Frontal cortex (tissue), 4 donors: Measurements from ENCODE around the gene RNF6. TPM values are rescaled to one million over a fixed set of nuclear protein-coding genes. Genes with fewer than 3 reads are reported as not detected.
"Not testable (repeated sequence)": the region's sequence is repeated elsewhere in the genome, so short reads cannot be mapped to it uniquely, and the experiment has no call there.

Experiments used
- DNase-seq, 2 donors: peaks; one replicate each; pipeline ENCODE4 v3.0.0; 2012; ENCODE audit warnings: low spot score in 2 of 2
- FAIRE-seq: peaks from 2 replicates; lab custom pipeline; 2012; peaks lifted over from hg19 to GRCh38; lab: Jason Lieb, UNC
- total RNA-seq: library from RNA; depleted of rRNA; stranded (reverse); fragments of >200 nt; gene quantifications from one replicate; pipeline ENCODE4 v1.2.3, GENCODE V29; 2014
- donor health status: control.
- donor health status: control.
- donor health status: control.

RNF6 gene
- 22.8 TPM for total RNA-seq

GRCh38 chr13:26221721-26222519, at the start of gene RNF6:
Gene RNF6, minus strand, starts transcription at chr13:26222314. Its CDS starts 2,665 bp downstream, at chr13:26219649.
- FAIRE-seq: no peak
- DNase-seq: peak; percentile 87 to 94

GRCh38 chr13:26270707-26271106, 48.6 kb upstream of the RNF6 start:
- DNase-seq (no peak), FAIRE-seq (no peak)

- no peak for DNase-seq
- no peak for FAIRE-seq
These were observed 44.2 kb upstream of the RNF6 start for GRCh38 chr13:26266311-26266710.

DNA sequence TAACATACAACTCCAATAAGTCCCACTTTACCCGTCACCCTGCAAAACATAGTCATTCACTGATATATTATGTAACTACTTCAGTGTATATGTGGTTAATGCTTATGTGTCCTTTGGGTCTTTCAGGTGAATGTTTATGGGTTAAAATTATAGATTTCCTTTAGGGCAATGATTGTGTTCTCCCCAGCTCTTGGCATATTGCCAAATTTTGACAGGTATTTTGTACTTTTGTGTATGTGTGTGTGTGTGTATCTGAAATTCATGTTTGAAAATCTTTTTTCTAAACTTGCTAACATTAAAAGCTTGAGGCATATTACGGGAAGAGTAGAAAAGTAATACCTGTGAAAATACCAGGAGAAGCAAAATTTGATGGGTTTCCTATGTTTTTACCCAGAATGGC, 40.0 kb upstream of the RNF6 start:
- FAIRE-seq: no peak

DNA sequence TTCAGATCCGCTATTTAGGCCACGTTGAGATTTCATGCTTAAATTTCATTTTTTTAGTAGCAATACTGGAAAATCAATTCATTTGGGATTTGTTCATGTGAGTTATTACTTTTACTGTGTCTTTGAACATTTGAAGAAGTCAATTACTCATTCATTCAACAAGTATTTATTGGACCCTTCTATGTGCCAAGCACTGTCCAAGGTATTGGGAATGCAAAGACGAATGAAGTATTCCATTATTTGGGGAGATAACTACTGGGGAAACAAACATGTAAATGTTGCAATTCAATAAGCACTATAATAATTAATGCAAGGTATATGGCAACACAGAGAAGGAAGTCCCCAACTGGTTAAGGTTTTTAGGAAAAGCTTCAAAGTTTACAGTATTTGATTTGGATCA, 37.5 kb upstream of the RNF6 start:
- FAIRE-seq (no peak), DNase-seq (no peak)

More for the DNA sequence above, 40.0 kb upstream of the RNF6 start:
- DNase-seq: no peak

GRCh38 chr13:26257049-26257448, 34.9 kb upstream of the RNF6 start:
- no peak for FAIRE-seq
- DNase-seq: no peak

DNA sequence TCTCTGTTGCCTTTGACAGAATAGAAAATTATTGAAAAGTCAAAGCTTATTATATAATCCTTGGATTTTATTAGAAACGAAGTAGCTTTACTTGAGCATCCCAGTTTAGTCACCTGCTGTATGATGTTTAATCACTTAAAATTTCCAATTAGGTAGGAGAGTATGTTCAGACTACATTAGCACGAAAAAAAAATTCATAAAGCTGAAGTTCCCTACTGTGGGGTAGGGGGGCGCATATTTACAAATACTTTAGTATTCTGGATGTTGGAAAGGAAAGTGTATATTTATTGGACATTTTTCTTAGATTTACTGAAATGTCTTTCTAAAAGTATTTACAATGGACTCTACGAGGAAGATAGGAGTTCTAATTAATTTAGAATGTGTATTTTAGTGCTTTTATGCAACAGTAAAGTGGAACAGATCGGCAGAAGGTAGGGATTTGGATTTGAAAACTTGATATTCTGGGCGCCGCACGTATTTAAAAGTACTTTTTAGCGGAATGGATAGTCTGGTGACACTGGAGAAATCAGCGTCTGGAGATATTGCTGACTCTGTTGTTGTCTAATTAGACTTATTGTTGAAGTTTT, 33.7 kb upstream of the RNF6 start:
- no peak for DNase-seq
- FAIRE-seq: no peak

DNA sequence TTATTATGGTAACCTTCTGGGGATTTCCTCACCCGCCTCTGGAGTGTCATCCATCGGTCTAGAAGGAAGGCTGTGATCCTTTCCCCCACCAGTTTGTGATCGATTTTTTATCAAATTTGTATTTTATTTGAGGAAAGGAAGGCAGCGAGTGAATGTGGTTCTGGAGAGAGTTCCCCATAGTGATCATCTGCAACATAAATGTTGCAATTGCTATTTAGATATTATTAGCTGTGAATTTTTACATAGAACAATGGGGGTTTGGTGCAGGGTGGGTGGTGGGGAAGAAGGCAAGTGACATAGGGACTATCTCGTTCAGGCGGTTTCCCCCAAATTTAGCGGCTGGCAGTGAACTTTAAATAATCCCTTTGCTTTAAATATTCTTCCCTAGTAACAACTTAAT, 33.0 kb upstream of the RNF6 start:
- DNase-seq (no peak), FAIRE-seq (no peak)

DNA sequence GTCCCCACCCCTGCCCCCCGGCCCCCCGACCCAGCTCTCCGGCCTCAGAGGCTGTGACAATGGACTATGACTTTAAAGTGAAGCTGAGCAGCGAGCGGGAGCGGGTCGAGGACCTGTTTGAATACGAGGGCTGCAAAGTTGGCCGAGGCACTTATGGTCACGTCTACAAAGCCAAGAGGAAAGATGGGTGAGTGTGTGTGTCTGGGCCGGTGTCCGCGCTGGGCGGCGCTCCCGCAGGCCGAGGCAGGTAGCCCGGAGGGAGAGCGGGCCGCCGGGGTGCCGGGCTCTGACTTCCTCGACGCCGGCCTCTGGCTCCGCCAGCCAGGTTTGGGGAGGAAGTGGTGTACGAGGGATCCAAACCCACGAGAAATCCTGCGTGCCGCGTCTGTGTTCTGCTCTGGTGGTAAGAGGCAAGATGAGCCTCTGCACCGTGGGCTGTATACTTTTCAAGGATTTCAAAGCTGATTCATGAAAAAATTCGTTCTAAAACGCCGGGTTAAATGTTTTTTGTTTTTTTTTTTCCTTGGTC, 32.5 kb upstream of the RNF6 start:
- FAIRE-seq: no peak

DNA sequence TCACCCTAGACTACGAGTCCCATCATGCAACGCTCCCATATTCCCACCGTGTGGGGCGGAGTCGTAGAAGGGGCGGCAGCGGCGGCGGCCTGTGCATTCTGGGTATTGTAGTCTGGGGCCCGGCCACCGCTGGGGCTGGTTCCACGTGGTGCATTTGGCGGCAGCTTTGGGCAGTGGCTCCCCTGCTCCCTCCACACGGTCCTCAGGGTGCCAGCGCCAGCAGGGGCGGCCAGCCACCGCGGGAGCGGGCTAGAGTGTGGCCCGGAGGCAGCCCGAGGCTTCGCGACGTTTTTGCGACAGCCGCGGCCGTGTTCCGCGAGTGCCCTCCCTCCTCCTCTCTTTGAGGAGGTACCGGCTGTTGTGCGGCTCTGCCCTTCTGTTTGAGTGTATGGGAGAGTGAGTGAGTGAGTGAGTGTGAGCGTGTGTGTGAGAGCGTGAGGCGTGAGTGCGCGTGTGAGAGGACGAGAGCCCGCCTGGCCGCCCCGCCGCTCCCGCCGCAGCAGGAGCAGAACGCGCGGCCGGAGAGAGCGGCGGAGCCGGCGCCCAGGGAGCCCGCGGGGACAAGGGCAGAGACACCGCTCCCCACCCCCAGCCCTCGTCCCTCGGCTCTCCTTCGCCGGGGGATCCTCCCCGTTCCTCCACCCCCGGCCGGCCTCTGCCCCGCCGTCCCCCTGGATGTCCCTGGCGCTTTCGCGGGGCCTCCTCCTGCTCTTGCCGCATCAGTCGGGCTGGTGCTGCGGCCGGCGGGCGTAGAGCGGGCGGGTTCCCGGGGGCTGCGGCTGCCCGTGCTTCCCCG, 31.9 kb upstream of the RNF6 start, which contains the start of gene CDK8:
CDK8 (plus strand) TSS at position 343 of the 796 bp plus-strand sequence. CDS start 513 bp downstream, outside the sequence.
- no peak for FAIRE-seq
- peak; percentile 79 to 87 for DNase-seq

More for the DNA sequence above, 32.5 kb upstream of the RNF6 start:
- DNase-seq: peak; percentile 22 to 29

GRCh38 chr13:26253262-26253786, 31.2 kb upstream of the RNF6 start:
- DNase-seq (no peak), FAIRE-seq (no peak)

GRCh38 chr13:26252006-26252405, 29.9 kb upstream of the RNF6 start:
- FAIRE-seq, DNase-seq: not testable (repeated sequence)

DNA sequence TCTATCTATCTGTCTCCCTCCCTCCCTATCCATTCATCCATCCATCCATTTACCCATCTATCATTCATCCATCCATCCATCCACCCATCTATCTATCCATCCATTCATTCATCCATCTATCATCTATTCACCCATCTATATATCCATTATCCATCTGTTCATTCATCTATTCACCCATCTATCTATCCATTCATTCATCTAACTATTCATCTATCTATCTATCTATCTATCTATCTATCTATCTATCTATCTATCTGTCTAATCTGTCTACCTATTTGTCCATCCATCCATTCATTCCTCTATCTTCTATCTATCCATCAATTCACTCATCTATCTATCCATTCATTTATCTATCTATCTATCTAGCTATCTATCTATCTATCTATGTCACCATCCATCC, 27.4 kb upstream of the RNF6 start:
- FAIRE-seq: no peak
- DNase-seq: no peak

- no peak for FAIRE-seq
- no peak for DNase-seq
These were observed 25.5 kb upstream of the RNF6 start for GRCh38 chr13:26247608-26248007.

- DNase-seq: no peak
These were observed 24.9 kb upstream of the RNF6 start for GRCh38 chr13:26247011-26247410.

GRCh38 chr13:26246154-26246553, 24.0 kb upstream of the RNF6 start:
- FAIRE-seq: no peak
- DNase-seq: no peak

More at GRCh38 chr13:26247011-26247410, 24.9 kb upstream of the RNF6 start:
- no peak for FAIRE-seq

- DNase-seq: no peak
- no peak for FAIRE-seq
These were observed 14.2 kb upstream of the RNF6 start for GRCh38 chr13:26236296-26236695.

- FAIRE-seq: no peak
These were observed 8.6 kb upstream of the RNF6 start for GRCh38 chr13:26230703-26231102.

DNA sequence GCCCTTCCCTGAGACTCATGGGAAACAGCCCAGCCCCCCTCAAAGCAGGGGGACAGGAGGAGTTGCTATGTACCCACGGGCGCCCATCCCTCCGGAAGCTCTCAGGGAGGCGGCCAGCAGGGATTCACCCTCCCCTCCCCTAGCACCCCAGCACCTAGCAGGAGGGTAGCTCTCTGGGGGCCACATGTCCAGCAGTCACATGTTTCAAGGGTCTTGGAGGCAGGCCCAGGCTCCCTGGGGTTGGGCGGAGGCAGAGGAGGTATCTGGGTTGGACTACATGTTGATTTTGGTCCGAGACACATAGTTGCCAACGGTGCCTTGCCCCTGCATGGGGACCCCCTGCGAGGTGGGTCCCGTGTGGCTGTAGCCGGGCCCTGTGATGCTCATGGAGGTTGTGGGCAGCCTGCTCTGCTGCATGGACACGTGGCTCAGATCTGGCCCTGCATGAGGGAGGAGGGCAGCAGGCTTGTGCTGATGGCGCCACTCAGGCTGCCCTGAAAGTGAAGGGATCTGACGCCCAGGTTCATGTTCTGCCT, 7.0 kb upstream of the RNF6 start:
- FAIRE-seq: no peak
- no peak for DNase-seq

More at GRCh38 chr13:26230703-26231102, 8.6 kb upstream of the RNF6 start:
- DNase-seq: no peak

GRCh38 chr13:26228096-26228495, 6.0 kb upstream of the RNF6 start:
- DNase-seq: no peak
- no peak for FAIRE-seq
